NCI-H1694 (cell line): Measurements from ENCODE around the gene ASAP2.
A peak's percentile ranks its signal among the peaks of the same experiment; 100 is the strongest.

Experiments used
- DNase-seq: peaks from one replicate; lab custom pipeline; 2025; lab: John Stamatoyannopoulos, UW

Gene ASAP2

DNA sequence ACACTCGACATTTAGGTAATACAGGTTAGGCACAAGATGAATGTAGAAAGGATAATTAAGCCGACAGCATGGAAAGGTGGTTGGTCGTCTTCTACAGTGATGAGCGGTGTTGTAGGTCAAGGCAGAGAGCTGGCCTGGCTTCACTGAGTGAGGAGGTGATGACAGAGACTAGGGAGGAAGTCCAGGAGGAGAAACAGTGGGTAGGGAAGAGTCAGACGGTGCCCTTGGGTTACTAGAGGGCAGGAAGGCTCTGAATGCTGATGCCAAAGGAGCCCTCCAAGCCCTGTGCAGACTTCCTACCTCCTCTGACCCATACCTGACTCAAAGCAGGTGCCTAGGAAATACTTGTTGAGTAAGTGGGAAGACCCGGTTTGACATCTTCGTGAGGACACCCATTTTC is 116.0 kb downstream of the ASAP2 start:
- no peak for DNase-seq

DNA sequence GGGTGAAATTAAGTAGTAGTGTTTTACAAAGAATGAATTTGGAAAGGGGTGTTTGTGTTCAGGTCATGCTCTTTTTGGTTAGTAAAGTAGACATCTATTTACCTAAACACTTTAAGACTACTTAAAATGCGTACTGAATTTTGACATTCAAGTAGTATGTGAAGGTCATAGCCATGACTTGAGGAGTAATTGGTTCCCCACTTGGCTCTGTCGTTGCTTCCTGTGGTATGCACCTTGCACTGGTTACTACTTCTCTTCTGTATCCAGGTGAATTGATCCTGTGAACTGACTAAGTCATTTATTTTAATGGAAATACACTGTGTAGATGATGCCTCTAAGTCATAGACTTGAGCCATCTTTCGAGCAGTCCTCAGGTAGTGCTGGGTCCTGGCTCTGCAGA is 118.8 kb downstream of the ASAP2 start:
- no peak for DNase-seq

DNA sequence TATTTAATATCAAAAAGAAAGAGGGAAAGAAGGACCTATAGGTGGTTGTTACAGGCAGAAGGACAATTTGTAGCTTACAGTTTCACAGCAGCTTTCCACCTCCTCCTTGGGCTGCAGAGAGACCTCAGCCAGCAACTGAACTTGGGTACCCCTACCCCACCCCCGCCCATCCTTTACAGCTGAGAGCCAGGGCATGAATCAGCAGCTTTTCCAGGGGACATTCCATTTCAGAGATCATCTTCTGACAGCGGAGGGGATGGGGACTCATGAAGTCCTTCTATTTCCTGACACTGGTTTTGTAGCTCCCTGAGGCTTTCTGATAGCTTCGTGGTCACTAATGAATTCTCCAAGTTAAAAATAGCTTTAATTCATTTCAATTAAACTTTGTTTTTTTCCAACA is 120.4 kb downstream of the ASAP2 start:
- no peak for DNase-seq

DNA sequence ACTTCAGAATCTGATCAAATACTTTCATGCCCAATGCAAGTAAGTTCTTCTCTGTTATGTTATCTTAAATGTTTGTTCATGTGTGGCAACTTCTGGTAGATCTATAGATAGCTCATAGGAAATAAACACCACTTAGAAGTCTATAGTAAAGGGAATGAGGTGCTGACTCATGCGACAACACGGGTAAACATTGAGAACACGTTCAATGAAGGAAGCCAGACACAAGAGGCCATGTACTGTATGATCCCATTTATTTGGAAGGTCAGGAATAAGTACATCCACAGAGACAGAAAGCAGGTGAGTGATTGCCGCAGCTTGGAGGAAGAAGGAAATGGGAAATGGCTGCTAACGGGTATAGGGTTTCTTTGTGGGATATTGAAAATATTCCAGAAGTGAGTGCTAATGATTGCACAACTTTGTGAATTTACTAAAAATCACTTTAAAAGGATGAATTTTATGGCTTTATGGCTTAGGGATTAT is 121.3 kb downstream of the ASAP2 start:
- no peak for DNase-seq

DNA sequence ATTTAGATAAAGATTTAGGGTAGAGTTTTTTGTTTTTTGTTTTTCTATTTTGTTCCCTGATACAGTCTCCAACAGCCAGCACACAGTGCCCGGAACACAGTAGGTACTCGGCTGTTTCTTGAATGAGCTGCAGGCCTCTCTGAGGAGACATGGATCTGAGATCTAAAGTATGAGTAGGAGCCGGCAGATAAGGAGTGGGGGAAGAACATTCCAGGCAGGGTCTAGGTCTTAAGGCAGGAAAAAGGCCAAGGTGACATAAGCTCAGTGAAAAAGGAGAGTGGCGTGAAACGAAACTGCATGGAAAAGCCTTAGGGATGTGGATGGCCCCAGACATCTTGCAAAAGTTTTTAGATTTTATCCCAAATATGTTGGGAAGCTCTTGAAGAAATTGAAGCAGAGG is 122.3 kb downstream of the ASAP2 start:
- DNase-seq, result no peak

DNA sequence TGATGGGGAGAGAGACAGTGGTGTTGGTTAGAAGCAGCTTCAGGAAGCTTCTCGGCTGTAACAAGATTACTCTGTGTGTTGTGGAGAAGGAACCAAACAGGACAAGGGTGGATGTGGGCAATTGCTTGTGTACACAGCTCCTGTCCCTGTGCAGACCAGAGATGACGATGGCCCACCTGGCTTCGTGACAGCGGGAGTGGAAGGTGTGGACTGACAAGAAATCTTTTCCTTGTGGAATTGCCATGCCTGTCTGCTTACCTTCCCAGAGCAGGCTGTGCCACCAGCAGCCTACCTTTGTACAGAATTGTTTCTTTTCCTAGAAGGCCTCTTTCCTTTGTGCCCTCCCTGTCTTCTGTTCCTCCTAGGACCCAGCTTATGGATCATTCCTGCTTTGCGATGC is 122.9 kb downstream of the ASAP2 start:
- no peak for DNase-seq

DNA sequence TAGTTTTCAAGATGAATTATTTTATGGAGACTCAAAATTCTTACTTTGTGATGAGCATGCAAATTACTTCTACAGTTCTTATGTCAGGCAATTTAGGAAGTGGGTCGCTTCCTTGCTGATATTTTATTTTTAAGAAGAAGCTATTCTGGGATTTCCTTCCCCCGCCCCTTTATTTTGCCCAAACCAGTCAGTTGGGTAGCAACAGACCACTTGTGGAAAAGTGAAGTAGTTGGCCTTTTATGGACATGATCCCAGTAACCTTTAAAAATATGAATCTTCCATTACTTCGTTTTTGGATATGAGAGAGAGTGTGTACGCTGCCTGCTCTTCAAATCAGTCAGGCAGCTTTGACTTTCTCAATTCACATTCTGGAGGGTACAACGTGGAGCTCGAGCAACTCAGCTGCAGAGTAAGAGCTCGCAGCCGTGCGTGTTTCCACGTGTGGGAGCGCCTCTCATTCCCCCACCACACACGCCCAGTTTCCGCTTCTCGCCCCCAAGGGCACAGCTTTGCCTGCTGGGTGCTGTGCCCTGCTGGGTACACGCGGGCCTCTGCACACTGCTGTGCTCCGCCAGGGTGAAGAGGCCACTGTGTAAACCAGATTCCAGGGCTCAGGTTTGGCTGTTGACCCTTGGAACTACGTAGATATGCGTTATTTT is 124.1 kb downstream of the ASAP2 start:
- no peak for DNase-seq

DNA sequence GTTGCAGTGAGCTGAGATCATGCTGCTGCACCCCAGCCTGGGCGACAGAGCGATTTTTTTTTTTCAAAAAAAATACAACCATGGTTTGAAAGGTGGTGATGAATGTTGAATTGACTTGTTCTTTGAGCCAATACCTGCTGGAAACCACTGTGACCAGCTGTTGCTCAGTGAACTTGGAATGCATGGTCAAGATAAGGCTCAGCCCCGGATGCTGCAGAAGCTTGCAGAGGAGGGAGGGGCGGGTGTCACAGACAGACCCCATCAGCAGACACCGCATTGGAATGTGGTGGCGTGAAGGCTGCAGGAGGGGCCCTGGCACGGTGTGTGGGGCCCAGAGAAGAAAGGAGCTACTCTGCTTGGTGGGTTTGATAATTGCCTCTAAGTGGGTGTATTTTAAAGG is 125.1 kb downstream of the ASAP2 start:
- no peak for DNase-seq

DNA sequence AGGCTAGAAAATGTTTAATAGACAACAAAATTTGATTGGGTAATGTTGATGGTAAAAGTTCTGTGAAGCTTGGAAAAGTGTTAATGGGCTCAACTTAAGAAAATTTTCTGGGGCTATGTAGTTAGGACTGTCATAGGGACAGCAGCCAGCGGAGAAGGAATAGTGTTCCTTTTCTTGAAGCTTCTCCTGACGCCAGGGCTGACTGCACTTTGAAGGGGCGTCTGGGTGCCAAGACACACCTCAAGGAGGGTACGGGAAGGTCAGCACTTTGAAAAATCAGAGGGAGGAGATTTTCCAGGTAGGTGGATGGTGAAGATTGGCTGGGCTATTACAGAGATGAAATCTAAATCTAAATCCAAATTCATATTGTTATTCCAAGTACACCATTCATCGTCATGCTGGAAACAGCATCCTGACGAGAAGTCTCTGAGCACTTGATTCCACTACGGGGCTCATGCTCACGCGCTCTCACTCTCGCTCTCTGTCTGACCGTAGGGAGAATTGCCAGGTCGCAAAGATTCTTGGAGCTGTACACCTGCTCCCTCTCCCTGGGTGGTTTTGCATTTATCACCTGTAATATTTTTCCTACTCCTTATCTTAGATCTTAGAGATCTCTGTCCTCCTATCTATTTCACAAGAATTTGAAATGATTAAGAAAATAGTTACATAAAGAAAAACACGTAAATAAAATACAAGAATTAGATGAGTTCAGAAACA is 125.7 kb downstream of the ASAP2 start:
- no peak for DNase-seq

DNA sequence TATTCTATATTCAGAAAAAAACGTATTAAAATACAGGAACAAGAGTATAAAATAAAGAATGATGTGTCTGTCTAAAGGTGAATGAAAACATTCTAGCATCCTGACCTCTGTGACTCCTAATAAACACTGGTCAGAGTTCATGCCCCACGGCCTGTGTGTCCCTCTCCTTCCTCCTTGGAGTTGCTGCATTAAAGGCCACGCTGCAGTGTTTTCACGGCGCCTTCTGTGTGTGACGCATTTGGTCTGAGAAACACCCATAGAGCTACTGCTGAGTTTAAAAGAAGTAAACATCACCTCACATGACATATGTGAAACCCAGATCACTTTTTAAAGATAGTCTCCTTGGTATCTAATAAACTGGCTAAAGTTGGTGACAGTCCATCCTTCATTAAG is 126.2 kb downstream of the ASAP2 start:
- no peak for DNase-seq

DNA sequence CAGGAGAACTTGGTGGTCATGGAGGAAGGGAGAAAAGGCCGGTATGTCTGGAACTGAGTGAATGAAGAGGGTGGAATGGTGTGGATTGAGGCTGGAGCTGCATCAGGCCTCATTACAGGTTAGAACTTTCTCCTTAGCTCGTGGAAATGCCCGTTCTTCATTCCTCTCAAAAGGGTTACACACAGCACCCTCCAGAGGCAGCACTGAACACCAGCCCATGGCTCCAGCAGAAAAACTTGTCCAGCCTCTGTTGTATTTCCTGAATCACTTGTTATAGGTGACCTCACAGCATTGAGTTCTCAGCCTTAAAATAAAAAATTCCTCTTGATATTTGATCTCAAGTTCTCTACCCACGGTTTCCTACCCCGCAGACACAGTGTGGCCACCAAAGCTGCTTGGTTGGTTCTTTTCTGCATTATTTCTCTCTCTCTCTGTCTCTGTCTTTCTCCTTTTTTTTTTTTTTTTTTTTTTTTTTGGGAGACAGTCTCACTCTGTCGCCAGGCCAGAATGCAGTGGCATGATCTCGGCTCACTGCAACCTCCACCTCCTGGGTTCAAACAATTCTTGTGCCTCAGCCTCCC is 127.1 kb downstream of the ASAP2 start:
- DNase-seq, result peak; percentile 85

DNA sequence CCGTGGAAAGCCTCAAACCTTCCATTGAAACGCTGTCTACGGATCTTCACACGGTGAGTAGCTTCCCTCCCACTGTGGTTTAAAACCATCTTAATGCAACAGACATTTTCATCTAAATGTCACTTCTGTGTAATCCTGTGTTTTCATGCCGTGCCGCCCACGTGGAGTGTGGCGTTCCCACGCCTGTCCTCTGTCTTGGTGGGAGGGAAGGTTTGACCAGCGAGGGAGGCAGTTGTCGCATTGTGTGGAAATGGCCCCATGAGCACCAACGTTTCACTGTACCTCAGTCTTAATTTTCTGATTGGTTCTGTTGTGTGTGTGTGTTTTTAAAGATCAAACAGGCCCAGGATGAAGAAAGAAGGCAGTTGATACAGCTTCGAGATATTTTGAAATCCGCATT is 128.1 kb downstream of the ASAP2 start:
- no peak for DNase-seq

DNA sequence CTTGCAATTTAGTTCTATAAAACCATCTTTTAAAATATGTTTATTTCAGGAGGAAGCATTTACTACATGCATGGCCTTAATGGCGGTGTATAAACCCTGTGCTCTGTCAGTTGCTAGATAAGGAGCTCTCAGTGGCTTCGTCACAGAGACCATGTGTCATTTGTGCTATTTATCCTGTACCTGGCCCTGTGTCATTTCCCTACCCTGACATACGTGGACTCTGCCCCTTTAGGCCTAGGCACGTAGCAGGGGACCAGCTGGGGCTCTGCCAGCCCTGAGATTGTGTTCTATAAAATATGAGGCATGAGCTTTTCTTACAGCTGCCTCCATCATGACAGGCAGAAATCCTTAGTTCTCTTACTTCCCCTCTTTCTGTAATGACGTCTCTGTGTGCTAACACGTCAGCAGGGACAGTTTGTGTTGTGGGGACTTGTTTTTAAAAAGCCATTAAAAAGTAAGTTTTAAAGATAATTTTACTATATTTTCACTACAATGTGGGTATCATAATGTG is 128.8 kb downstream of the ASAP2 start:
- no peak for DNase-seq

DNA sequence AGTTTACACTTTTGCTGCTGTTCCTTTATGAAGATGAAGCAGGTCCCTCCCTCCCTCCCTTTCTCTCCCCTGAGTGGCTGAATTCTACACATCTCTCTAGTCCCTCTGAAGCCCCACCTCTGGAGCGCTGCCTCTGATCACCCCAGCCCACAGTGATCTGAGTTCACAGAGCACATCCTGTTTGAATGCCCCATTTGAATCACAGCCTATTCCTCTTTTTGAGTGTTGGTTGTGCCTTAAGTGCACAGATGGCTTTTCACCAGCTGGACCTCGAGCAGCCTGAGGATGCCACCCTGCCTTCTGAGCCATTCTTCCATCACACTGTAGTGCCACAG is 129.6 kb downstream of the ASAP2 start:
- peak; percentile 87 for DNase-seq

DNA sequence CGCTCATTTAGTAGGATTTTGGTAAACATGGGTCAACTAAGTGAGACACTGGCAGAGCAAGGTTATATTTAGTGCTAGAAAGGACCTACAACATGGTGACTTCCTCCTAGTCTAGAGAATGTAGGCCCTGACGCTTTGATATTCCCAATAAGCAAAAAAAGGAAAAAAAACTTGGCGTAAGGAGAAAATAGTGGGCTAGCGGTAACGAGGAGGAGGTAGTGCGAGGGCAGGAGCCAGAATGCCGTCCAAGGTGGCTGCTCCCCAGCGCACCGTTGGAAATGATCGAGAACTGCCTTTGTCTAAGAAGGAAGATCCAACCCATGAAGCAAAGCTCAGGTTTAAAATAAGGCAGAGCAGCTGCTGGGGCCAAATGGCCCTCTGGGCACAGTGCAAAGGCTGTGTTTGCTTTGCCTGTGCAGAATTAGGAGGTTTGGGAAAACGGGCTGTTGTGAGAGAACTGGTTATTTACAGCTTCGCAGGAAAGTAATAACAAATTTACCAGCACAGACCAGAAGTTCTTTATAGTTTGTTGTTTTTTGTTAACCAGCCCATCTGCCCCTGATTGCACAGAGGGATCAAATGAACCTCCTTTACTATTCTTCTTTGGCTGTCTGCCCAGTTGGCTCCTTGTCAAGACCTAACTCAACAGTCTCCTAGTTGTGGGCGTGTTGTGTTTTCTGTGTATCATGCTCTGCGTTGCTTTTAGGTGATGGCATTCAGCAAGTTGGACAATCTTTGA is 130.1 kb downstream of the ASAP2 start:
- DNase-seq, result peak; percentile 100

DNA sequence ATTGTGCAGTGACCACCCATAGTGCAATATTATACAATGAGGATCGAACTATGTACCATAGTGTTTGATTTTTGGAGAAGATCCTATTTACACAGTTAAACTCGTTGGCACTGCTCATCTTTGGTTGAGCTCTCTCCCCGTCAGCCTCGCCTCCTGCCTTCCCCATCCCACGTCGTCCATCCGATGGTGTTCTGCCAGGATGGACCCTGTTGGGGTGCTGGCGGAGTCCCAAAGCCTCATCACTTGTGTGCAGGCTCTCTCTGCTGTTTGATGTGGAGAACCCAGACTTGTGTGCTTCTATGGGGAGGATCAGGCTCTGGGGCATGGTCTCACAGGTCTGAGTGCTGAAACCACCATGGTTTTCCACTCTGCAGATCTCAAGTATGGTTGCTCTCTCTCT is 131.3 kb downstream of the ASAP2 start:
- no peak for DNase-seq

DNA sequence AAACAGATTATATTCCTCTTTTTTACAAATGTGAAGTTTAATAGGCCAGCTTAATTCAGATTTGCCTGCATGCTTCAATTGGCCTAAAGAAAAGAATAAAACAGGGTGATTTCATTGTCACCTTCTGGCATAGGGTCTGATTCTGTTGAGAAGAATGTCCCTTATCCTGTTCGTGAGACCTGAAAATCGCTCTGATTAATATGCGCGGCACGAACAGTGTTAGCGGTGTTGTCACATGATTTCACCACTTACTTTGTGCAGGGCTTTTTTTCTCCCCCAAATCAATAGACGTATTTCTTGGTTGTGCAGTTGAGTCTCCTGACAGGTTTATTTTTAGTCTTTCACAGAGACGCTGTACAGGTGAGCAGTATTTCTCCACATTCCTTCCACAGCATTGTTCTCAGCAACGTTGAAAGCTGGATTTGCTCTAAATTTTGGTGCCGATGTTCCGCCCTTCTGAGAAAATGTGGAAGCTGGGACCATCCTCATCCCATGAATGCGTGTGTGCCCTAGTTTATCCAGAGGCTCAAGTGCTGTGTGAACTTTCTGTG is 134.8 kb downstream of the ASAP2 start:
- no peak for DNase-seq

DNA sequence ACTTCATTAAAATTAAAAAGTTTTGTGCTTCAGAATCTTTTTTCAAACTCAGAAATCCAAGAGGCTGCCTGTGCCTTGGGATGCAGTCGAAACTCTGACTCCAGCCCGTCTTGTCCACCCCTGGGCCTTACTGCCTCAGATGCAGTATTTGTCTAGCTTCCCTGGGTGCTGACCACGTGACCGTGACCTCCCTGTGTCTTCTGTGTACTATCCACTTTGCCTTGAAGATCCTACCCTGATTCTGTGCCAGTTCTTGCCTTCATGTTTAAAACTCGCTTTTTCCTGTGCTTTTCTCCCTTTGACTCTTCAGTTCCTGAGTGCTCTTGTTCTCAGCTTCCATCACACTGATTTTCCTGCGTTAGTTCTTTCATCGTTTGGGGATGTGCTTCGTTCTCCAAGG is 136.0 kb downstream of the ASAP2 start:
- no peak for DNase-seq

DNA sequence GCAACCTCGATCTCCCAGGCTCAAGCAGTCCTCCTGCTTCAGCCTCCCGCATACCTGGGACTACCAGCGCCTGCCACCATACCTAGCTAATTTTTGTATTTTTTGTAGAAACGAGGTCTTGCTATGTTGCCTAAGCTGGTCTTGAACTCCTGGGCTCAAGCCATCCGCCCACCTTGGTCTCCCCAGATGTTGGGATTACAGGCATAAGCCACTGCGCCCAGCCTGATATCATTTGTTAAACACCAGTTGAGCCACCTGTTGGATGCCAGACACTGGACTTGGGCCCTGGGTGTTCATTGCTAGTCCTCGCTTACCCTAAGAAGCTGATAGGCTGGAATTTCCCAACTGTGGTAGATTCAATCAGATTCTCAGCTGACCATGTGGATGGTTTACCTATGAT is 136.9 kb downstream of the ASAP2 start:
- no peak for DNase-seq

DNA sequence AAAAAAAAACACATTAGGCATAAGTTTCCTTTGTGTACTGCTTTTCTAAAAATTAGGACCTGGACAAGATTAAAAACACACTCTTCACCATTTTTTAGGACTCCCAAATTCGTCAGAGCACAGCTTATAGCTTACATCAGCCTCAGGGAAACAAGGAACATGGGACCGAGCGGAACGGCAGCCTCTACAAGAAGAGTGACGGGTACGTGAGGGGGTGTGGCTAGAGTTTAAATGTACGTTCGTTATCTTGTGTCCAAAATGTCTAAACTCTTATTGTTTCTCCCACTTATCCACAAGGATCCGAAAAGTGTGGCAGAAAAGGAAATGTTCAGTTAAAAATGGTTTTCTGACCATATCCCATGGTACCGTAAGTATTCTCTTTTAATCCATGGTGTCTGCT is 137.8 kb downstream of the ASAP2 start:
- DNase-seq, result no peak

DNA sequence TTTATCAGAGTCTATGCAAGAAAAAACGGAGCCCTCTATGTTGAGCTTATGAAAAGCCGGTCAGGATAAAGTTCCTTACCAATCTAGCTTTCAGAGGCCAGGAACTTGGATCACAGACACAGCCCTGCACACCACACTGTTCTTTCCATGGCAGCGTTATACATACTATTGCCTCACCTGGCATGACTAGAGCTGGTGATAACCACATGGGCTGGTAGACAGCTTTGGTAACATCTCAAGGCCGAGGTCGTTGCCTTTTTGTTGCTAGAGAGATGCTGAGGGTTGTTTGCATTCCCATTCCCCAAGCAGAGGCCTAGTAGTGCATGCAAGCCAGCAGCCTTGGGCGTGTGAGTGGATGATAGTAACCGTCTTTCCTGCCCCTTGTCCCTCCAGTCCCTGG is 138.7 kb downstream of the ASAP2 start:
- no peak for DNase-seq

DNA sequence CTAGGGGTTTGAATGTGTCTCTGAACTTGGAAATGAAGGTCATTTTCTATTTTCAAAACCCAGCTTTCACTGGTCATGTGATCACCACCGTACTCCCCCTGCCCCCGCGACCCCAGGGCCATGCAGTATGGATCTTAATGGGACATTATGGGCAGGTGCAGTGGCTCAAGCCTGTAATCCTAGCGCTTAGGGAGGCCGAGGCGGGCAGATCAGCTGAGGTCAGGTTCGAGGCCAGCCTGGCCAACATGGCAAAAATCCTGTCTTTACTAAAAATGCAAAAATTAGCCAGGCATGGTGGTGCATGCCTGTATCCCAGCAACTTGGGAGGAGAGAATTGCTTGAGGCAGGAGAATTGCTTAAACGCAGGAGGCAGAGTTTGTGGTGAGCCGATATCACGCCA is 139.4 kb downstream of the ASAP2 start:
- no peak for DNase-seq
